SKM-1 (cell line): Measurements from ENCODE around the gene TENM3.

ENCODE experiments used
- DNase-seq: peaks from one replicate; lab custom pipeline; 2025; ENCODE audit not compliant: unreplicated experiment; lab: John Stamatoyannopoulos, UW

TENM3 gene

DNA sequence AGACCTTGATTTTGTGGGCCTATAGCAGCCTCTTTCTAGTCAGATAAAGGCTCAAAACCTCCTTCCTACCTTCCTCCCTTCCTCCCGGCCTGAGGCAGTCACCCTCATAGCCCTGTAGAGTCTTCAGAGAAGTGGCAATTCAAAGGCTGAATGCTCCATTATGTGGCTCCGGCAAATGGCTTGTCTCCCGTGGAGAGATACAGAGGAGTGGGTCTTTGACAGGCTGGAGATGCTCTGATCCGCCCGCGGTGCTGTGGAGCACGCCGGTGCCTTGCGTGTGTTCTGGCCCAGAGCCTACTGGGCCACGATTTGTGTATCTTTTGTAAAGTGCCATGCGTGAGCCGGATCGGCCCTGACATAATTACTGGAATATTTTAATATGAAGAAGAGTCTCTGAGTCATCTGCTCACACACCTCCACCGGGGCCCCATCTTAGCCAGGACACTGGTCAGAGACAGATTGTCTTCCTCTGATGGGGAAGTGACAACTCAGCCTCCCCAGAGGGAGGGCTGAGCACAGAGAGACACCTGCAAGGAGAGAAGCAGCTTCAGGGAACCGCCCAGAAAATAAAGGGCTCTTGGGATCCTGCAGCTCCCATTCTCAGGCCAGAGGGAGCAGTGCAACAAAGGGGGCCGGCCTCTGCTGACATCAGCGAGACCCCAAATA lies 585.3 kb downstream of the TENM3 start:
- no peak for DNase-seq

DNA sequence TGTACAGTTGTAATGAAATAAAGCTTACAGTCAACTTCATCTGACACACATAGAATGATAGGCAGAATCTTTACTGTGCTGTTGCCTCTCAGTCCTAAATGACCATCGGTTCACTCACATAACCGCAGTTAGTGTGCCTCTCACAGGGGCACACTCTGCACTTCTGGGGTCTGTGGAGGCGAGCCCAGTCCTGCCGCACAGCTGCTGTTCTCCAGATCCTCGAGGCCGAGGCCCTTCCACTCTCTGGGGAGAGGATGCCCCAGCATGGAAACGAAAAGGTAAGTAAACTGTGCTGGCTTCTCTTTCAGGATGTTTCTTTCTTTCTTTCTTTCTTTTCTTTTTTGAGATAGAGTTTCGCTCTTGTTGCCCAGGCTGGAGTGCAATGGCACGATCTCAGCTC lies 586.0 kb downstream of the TENM3 start:
- no peak for DNase-seq

DNA sequence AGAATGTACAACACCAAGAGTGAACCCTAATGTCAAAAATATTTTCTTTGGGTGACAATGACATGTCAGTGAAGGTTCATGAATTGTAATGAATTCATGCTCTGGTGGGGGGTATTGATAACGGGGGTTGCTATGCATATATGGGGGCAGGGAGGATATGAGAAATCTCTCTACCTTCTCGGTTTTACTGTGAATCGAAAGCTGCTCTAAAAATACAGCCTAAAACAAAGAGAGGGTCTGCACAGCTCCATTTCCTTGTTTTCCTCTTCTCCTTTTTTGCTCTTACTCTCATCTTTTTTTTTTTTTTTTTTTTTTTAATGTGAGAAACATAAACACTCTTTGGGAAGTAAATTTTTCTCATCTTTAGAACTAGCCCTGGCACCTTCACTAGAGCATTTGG lies 588.2 kb downstream of the TENM3 start:
- DNase-seq: no peak

DNA sequence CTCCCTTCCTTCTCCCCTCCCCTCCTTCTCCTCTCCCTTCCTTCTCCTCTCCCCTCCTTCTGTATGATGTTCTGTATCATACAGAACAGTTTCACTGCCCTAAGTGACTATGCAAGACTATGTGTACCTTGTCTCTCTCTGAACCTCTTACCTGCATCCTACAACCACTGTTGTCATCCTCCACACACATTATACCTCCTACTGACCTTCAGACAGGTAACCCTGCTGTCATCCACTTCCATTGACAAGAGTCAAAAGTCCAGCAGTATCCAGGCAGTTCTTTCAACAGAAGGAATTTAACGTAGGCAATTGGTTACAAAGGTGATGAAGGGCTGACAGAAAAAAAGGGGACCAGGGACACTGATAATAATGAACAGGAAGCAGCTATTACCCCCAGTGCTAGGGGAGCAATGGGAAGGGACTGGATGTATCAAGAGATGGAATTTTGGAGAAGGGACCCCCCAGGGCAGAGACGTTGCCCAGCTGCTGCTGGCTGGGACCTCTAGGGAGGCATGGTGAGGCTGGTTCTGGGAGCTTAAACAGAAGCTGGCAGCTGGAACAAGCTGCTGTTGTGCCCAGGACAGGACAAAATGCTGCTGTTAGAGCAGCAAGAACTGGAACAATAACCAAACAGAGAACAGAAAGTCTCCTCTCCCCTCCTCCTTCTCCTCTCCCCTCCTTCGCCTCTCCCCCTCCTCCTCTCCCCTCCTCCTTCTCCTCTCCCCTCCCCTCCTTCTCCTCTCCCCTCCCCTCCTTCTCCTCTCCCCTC lies 589.3 kb downstream of the TENM3 start:
- no peak for DNase-seq

DNA sequence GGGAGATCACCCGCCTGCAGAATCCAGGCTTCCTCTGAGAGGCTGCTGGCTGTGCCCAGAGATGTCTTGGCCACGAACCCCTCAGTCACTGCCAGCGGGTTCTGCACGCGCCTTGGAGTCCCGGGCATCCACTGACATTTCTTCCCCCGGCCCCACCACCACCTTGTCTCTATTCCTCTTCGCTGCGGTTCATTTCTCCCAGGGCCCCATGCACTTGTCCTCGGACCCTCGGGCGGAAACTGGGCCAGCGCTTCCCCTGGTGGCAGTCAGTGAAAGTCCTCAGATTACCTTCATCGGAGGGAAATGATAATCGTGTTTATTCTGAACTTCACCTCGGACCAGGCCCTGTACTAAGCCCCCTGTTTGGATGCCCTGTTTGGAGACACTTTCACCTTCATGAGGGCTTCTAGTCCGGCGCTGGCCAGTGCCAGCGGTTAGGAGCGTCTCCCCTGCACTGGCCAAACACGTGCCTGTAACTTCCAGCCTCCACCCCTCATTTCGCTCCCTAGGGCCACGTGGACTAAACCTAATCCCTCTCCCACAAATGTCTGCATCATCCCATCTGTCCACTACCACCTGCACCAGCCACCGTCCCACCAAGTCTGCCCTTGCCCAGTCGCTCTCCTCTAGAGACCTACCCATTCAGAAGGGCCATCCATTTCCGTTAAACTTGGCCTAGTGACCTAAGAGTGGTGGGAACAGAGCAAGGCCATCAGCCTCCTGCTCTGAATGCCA lies 592.0 kb downstream of the TENM3 start:
- DNase-seq: no peak

DNA sequence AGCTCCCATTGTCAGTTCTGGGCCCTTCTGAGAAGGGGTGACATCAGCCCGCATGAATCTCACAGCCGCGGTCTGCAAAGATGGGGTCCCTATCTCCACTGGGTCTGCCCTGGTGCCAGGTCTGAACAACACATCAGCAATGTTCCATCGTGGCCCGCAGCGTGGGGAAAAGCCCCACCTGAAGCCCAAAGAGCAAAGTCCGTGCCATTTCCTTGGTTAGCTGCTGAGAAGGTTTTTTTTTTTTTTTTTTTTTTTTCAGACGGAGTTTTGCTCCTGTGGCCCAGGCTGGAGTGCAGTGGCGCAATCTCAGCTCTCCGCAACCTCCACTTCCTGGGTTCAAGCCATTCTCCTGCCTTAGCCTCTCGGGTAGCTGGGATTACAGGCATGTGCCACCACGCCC lies 594.6 kb downstream of the TENM3 start:
- no peak for DNase-seq

DNA sequence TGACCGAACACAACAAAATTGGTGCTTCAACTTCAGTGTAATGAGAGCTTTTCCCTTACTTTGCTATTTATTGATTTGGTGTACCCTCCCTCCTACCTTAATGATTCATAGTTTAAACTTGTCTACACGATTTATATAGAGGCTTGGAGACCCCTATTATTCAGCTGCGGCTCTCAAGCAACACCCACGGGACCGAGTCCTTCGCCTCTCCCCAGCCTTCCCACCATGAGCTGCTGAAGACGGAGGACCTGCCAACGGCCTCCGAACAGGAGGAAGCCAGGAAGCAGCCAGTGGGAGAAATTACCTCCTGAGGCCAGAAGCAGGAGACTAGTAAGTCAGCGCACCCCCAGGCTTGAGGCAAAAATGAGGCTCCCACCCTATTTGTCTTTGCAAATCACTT lies 595.3 kb downstream of the TENM3 start:
- no peak for DNase-seq

DNA sequence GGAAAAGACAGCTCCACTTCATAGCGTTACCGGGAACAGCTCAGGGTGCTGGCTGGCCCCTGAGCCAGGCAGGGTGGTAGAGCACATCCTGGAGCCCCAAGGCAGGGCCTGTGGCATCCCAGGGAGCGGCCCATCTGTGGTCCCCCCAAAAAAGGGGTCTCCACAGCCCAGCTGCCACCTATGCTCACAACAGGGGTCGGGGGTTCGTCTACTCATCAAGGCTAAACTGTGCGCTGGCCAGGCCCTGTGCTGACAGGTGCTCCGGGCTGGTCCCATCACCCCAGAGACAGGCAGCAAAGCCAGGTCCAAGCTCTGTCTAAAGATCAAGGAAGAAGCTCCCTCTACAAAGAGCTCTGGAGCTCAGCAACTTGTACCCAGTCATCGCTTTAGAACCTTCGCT lies 596.1 kb downstream of the TENM3 start:
- DNase-seq: no peak

DNA sequence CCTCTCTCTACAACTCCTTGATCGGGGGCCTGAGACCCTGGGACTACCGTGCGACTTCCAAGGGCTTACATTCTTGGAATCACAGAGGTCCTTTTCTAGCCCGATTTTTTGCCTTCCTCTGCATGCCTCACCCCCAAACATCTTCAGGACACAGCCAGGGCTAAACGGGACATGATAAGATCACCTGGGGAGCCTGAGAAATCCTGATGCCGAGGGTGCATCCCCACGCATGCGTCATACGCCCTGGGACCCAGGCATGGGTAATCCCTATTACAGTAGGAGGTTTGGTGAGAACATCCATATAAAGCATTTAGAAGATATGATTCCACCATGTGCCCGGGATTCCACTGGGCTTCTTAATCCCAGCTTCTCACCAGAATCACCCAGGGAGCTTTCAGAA lies 596.9 kb downstream of the TENM3 start:
- no peak for DNase-seq

DNA sequence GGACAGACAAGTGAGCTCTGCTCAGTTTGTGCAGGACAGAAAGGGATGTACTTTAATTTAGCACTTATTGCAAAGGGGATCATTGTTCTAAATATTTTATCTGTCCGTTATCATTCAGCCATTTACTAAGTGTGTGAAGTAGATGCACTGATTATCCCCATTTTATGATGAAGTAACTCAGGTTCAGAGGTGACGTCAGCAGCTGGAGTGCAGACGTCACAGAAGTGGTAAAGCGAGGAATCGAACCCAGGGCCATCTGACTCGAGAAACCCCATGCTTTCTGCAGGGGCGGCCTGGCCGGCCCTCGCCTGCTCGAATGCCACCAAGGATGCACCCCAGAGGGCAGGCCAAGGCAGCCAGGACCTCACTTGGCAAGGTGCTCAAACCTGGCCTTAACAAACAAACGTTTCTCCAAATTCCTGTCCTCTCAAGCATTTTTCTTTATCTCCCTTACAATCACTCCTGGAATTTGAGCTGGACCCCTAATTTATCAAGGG lies 599.0 kb downstream of the TENM3 start:
- no peak for DNase-seq

DNA sequence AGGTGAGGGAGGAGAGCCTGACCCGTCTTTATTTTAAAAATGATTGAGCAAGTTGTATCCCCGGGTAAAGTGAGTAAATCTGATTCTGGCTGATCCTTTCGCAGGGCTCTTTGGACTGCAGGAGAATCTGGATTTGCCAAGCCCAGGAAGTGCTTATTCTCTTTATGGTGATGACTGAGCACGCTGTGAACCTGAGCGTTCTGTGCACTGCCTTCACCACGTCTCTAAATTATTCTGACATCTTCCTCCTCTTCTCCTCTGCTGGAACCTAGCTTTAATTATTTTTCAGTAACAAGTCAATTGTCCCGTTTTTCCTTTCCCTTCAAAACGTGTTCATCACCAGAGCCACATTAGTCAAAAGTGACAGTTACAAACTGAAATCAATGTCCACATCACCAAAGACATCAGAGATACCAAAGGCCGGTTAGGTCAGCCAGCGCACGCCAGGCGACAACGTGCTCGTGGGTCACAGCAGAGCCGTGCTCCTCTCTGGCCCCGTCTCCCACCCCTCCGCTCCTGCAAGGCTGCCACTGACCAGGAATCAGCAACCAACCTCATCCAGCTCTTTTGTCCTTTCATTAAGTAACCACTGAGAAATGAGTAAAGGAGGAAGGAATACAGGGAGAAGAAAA lies 599.7 kb downstream of the TENM3 start:
- no peak for DNase-seq

DNA sequence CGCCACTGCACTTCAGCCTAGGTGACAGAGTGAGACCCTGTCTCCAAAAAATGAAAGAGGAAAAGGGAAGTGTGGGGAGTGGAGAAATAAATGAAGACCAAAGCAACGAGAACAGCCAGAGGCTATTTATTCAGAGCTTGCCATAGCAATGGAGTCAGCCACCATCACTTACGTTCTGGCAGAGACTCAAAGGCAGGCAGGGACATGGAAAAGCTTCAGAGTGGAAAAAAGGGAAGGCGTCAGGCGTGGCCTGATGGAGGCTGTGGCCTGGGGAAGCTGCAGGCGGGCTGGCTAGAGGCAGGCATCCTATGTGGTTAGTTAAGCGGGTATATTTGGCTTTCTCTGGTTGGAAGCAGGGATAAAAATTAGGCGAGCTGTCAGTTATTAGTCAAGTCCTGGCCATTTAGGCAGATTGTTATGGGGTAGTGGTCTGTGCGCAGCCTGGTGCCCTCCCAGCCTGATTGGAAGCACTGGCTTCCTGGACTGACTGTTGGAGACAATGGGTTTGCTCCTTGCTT lies 600.7 kb downstream of the TENM3 start:
- DNase-seq: no peak

DNA sequence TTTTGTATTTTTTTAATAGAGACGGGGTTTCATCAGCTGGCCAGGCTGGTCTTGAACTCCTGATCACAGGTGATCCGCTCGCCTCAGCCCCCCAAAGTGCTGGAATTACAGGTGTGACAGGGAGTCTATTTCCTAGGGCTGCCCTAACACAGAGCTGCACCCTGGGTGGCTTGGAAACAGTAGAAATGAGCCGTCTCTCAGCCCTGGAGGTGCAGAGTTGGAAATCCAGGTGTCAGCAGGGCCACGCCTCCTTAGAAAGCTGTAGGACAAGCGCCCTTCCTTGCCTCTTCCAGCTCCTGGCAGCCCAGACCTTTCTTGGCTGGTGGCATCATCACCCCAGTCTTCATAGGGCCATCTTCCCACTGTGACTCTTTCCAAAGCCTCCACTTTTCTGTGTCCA lies 602.4 kb downstream of the TENM3 start:
- DNase-seq: no peak

DNA sequence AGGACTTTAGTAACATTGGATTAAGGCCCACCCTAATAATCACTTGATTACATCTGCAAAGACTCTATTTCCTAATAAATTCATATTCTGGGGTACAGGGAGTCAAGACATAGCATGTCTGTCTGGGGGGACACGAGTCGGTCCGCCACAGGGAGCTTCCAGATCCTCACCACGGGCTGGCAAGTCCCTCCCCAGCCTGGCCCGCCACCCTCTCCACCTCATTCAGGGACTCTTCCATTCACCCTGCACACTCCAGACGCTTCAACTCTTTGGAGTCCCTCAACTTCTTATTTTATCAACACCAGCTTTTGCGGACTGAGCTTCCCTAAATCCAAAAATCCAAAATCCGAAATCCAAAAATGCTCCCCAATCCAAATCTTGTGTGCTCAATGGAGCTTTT lies 602.8 kb downstream of the TENM3 start:
- no peak for DNase-seq

DNA sequence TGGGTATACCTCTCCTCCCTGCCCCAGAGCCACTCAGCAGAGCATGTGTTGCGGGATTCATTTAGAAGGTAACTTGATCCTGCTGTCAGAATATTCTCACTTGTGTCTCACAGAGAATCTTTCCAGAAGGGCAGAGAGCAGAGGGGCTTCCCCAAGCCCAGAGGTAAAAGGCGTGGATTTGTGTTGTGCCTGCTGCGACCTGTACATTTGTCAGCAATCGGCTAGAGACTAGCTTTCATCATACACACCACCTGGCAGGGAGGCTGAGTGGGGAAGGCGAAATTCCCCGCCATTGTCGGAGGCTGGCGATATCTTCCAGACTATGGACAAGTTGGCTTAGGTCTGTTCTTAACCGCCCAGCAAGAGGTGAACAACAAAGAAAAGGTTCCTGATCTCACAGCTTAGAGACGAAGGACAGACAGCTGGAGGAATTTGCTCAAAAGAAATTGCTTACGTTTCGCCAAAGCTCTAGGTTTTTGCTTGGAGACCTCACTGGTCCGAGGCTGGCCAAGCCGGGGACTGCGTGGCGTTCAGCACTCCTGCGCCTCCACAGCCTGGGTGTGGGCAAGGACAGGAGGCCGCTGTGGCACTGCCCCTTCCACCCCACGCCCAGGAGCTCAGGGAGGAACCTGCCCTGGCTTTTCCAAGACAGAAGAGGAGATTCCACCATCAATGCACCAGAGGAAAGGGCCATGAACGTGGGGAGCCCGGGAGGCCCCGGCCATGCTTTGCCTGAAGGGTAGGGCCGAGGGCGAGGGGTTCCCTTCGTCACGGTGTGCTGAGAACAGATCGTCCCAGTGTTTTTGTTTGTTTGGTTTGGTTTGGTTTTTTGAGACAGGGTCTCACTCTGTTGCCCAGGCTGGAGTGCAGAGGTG lies 604.6 kb downstream of the TENM3 start:
- no peak for DNase-seq

DNA sequence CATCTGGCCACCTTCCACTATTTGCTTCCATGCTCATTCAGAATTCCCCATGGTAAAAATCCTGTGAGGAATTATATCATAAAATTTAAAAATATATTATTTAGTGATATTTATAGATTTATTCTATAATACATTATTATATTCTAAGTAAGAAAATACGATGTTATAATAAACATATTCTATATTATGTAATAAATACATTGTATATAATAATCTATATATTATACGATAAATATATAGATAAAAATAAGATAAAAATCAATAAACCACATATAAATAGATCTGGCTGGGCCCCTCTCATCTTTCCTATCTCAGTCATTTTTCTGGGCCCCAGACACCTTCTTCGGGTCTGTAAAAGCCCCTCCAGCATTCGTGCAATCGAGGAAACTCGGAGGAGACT lies 605.5 kb downstream of the TENM3 start:
- no peak for DNase-seq
